GM19463 (cell line): ENCODE data around the gene ACVR2A.

ENCODE experiments used
- ATAC-seq: cut with Tn5 transposase; IDR thresholded peaks from one replicate; pipeline ENCODE4 v1.9.1; 2021; ENCODE audit warnings: mild to moderate bottlenecking, moderate library complexity; ENCODE audit not compliant: unreplicated experiment

ACVR2A gene

GRCh38 chr2:147917161-147917560 is 72.3 kb downstream of the ACVR2A start:
- ATAC-seq: no peak

GRCh38 chr2:147923846-147924245 is 79.0 kb downstream of the ACVR2A start:
- no peak for ATAC-seq

- no peak for ATAC-seq
Measured at GRCh38 chr2:147924647-147925046, 79.8 kb downstream of the ACVR2A start.

GRCh38 chr2:147925886-147926285 is 81.1 kb downstream of the ACVR2A start:
- ATAC-seq: no peak

- no peak for ATAC-seq
Measured at GRCh38 chr2:147927053-147927588, 82.3 kb downstream of the ACVR2A start.

- no peak for ATAC-seq
Measured at GRCh38 chr2:147933931-147934330, 89.1 kb downstream of the ACVR2A start.

- ATAC-seq: no peak
Measured at GRCh38 chr2:147934881-147935620, 90.2 kb downstream of the ACVR2A start.

GRCh38 chr2:147937744-147938349 is 93.0 kb downstream of the ACVR2A start:
- ATAC-seq: peak; percentile 66

- ATAC-seq: no peak
Measured at GRCh38 chr2:147939313-147939712, 94.5 kb downstream of the ACVR2A start.

GRCh38 chr2:147945660-147946059 is 100.8 kb downstream of the ACVR2A start:
- no peak for ATAC-seq

GRCh38 chr2:147952118-147952517 is 107.3 kb downstream of the ACVR2A start:
- no peak for ATAC-seq

- ATAC-seq: no peak
Measured at GRCh38 chr2:147968571-147968970, 123.7 kb downstream of the ACVR2A start.

- no peak for ATAC-seq
Measured at GRCh38 chr2:147976102-147976501, 131.3 kb downstream of the ACVR2A start.

- ATAC-seq: no peak
Measured at GRCh38 chr2:147977679-147978078, 132.8 kb downstream of the ACVR2A start.
